ENCODE data around the gene NT5C. TPM values are rescaled to one million over a fixed set of nuclear protein-coding genes. Genes with fewer than 3 reads are reported as not detected.
A peak's percentile ranks its signal among the peaks of the same experiment; 100 is the strongest.

The NT5C gene
- total RNA-seq, 1 donor from 2014 or later, result 40.4 TPM

GRCh38 chr17:75091855-75092327 is 39.7 kb downstream of the NT5C start:
- Mint-ChIP-seq H3K27ac (ENCODE audit: unreplicated experiment) (no peak overlapping the region), H3K27me3 (ENCODE audit: unreplicated experiment) (peaks cover 8% of the 10 kb centered on the region), H3K4me1 (ENCODE audit: low read depth, unreplicated experiment) (no peaks in the 10 kb centered on the region), H3K36me3 (ENCODE audit: unreplicated experiment) (no peaks in the 10 kb centered on the region), H3K9me3 (ENCODE audit: unreplicated experiment) (peaks cover 5% of the 10 kb centered on the region), H3K4me3 (ENCODE audit: unreplicated experiment) (no peak overlapping the region)
- TF ChIP-seq, protein P1, sequence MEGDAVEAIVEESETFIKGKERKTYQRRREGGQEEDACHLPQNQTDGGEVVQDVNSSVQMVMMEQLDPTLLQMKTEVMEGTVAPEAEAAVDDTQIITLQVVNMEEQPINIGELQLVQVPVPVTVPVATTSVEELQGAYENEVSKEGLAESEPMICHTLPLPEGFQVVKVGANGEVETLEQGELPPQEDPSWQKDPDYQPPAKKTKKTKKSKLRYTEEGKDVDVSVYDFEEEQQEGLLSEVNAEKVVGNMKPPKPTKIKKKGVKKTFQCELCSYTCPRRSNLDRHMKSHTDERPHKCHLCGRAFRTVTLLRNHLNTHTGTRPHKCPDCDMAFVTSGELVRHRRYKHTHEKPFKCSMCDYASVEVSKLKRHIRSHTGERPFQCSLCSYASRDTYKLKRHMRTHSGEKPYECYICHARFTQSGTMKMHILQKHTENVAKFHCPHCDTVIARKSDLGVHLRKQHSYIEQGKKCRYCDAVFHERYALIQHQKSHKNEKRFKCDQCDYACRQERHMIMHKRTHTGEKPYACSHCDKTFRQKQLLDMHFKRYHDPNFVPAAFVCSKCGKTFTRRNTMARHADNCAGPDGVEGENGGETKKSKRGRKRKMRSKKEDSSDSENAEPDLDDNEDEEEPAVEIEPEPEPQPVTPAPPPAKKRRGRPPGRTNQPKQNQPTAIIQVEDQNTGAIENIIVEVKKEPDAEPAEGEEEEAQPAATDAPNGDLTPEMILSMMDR (IDR thresholded peaks at IDR 0.05; ENCODE audit: partially characterized antibody, unreplicated experiment), result no peak
- DNase-seq, result no peak

- H3K36me3 Mint-ChIP-seq (ENCODE audit: unreplicated experiment), result no peaks in the 10 kb centered on the region
- TF ChIP-seq, protein P1 (IDR thresholded peaks at IDR 0.05; ENCODE audit: partially characterized antibody, unreplicated experiment), result no peak
- H3K27ac Mint-ChIP-seq (ENCODE audit: unreplicated experiment), result no peak overlapping the region
- peaks cover 5% of the 10 kb centered on the region for H3K9me3 Mint-ChIP-seq (ENCODE audit: unreplicated experiment)
- peaks cover 14% of the 10 kb centered on the region for H3K27me3 Mint-ChIP-seq (ENCODE audit: unreplicated experiment)
- H3K4me3 Mint-ChIP-seq (ENCODE audit: unreplicated experiment), result peak overlapping the region; percentile 38
- no peak for DNase-seq
- H3K4me1 Mint-ChIP-seq (ENCODE audit: low read depth, unreplicated experiment), result no peaks in the 10 kb centered on the region
Observed at GRCh38 chr17:75090871-75091854, 40.4 kb downstream of the NT5C start.

DNA sequence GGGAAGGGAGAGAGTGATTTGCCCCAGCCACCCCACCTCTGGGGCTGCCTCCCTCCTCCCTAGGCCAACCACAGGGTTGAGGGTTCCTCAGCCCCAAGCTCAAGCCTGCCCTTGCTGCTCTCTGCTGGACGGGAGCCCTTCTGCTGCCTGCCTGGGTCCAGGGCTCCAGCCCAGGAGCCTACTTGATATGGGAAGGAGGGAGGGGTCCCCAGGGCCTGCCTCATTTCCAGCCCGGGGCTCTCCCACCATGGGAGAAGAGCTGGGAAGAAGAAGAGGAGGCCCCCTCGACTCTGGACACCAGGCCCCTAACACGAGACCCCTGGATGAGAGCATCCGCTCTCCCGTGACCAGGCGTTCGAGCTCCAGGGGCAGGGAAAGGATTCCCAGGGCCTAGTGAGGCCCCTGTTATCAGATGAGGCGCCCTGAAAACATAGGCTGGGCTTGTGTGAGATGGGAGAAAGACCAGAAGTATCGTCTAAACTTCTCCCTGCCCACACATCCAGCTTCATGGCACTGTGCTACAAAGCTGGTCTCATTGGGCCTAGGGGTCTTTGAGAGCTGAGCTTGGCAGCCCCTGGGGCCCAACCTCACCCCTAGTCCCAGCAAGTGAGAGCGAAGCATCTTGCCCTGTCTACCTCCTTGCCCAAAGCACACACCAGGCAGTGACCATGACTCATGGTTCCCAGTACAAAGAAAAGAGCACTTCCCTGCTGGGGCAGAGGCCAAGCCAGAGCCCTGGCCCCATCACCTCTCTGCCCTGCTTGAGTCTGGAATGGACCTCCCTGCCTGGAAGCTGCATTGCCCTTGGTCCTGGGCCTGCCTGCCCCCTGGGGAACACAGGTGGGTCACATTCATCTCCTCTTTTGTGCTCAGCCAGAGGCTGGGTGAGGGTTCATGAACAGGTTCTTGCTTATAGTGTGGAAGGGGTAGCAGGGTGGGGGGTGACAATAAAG is 42.8 kb downstream of the NT5C start:
- DNase-seq, result no peak
- peaks cover 2% of the 10 kb centered on the region for H3K4me1 Mint-ChIP-seq (ENCODE audit: low read depth, unreplicated experiment)
- TF ChIP-seq, protein P1 (IDR thresholded peaks at IDR 0.05; ENCODE audit: partially characterized antibody, unreplicated experiment), result no peak
- H3K9me3 Mint-ChIP-seq (ENCODE audit: unreplicated experiment), result peaks cover 6% of the 10 kb centered on the region
- no peak overlapping the region for H3K27ac Mint-ChIP-seq (ENCODE audit: unreplicated experiment)
- peaks cover 16% of the 10 kb centered on the region for H3K27me3 Mint-ChIP-seq (ENCODE audit: unreplicated experiment)
- no peaks in the 10 kb centered on the region for H3K36me3 Mint-ChIP-seq (ENCODE audit: unreplicated experiment)
- H3K4me3 Mint-ChIP-seq (ENCODE audit: unreplicated experiment), result no peak overlapping the region

- Mint-ChIP-seq H3K9me3 (ENCODE audit: unreplicated experiment) (peaks cover 6% of the 10 kb centered on the region), H3K4me3 (ENCODE audit: unreplicated experiment) (peak within 1 kb of the TSS; percentile 68), H3K27me3 (ENCODE audit: unreplicated experiment) (peaks cover 16% of the 10 kb centered on the region), H3K27ac (ENCODE audit: unreplicated experiment) (no peak within 1 kb of the TSS), H3K36me3 (ENCODE audit: unreplicated experiment) (no peaks in the 10 kb centered on the region), H3K4me1 (ENCODE audit: low read depth, unreplicated experiment) (peaks cover 2% of the 10 kb centered on the region)
- peak; percentile 62 for DNase-seq
- TF ChIP-seq, protein P1 (IDR thresholded peaks at IDR 0.05; ENCODE audit: partially characterized antibody, unreplicated experiment), result no peak
Observed at GRCh38 chr17:75087558-75088453, 43.7 kb downstream of the NT5C start, which contains the start of gene SLC16A5. TSS of gene SLC16A5 (plus strand) at chr17:75087954. CDS start at chr17:75093637, 5,683 bp downstream.
